Stimulated activated CD4-positive, alpha-beta T cell treated with anti-CD3 and anti-CD28 coated beads, Interleukin-1b, Interleukin-23, amount 100 ng/mL, for 24 hours (primary cell): ENCODE data around the gene PHF14.

ENCODE experiments used
- DNase-seq, 4 experiments: peaks; one replicate each; pipeline ENCODE4 v3.0.0-alpha.2; 2020; ENCODE audit warnings: low read depth in 4 of 4, low spot score in 1 of 4

The PHF14 gene

DNA sequence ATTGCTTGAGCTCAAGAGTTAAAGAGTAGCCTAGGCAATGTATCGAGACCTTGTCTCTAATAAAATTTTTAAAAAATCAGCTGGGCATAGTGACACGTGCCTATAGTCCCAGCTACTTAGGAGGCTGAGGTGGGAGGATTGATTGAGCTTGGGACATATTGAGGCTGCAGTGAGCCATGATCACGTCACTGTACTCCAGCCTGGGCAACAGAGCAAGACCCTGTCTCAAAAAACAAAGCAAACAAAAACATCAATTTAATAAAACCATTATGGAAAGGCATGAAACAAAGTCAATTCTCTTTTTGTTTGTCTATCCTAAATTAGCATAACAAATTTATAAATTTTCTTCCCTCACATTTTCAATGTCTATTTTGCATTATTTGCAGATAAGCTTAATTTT is 108.4 kb downstream of the PHF14 start:
- DNase-seq: no peak

DNA sequence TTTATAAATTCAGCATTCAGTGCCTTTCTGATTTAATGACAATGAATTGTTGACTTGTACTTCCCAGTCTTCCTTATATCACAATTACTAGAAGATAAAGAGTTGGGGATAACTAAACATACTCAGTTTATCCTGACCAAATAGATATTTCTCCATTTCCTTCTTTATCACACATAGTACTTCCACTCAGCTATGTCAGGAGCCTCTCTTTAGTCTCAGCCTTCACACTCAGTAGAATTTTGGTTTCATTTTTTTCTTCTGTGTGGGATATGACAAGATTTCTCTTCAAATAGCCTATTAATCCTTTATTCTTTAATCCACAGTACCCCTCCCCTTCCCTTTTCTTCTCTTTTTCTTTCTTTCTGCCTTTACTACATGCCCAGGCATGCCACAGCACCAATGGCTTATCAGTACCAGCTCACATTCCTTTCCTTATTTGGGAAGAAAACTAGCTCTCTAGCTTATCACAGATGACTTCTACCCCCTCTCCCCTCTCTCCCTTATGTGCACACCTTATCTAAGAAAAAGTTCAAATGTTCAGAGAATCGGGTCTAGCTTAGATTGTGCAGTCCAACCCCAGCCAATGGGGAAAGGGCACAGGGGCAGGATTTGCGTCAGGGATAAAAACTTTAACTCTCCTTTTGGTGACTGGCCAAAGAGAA is 109.0 kb downstream of the PHF14 start:
- DNase-seq: no peak

DNA sequence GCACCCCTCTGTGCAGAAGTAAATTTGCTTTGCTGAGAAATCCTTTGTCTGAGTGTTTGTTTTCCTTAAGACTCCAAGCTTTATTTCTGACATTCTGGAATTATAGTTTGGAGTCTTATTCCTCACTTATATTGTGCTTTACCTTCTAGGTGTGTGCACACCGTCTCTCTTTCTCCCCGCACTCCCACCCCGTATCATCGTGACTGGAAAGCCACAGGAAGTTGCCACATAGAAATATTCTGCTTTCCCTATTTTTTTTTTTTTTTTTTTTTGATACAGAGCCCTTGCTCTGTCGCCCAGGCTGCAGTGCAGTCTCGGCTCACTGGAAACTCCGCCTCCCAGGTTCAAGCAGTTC is 109.5 kb downstream of the PHF14 start:
- DNase-seq: no peak

DNA sequence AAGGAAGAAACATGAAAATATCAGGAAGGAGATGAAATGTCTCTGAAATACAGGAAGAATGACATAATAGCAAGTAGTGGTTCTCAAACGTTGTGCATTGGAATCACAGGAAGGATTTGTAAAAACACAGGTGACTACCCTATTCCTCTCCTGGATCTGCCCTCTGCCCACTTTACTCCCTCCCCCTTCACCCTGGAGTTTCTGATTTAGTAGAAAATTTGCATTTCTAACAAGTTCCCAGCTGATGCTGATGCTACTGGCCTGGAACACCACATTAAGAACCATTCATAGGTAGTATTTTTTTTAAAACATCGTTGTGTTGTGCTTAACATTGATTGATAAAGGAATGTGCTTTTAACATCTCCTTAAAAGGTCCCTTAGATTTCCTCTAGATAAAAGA is 130.9 kb downstream of the PHF14 start:
- no peak for DNase-seq

DNA sequence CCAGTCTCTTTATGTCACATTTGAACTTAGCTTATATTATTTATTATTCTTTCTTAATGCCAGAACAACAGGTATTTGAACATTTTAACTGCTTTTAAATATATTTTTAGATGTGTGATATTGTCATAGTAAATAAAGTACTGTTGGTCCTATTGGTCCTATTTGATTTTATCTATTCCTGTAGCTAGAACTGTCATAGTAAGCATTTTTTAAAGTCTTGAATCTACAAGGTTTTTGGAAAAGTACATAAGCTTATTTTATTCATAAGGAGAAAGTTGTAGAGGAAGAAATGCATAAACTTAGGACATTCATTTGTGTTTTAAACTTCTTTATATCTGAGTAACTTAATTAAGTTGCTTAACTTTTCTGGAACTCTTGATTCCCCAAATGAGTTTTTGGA is 136.0 kb downstream of the PHF14 start:
- DNase-seq: no peak

DNA sequence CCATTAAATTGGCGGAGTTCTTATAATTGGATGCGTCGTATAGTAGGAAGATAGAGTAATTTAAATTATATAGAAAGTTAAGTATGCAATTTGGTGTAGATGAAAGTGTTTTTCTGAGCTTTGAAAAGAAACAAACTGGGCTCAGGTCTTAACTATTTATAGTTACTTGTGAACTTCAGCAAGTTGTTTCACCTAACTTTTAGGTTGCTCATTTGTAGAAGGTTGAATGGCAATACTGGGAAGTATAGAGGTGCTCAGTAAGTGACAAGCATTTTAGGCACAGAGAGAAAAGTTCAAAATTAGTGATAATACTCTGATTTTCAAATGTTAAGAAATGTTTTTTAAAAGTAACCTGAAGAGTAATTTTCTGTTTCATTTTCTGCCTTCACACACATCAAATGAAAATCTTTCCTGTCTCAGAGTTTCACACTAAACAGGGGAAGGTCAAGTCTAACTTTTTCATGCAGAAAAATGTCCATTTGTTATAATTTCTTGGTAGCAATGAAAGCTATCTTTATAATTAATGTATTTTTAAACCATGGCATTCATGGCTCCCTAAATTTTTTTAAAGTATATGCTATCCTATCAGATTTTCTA is 146.5 kb downstream of the PHF14 start:
- no peak for DNase-seq

DNA sequence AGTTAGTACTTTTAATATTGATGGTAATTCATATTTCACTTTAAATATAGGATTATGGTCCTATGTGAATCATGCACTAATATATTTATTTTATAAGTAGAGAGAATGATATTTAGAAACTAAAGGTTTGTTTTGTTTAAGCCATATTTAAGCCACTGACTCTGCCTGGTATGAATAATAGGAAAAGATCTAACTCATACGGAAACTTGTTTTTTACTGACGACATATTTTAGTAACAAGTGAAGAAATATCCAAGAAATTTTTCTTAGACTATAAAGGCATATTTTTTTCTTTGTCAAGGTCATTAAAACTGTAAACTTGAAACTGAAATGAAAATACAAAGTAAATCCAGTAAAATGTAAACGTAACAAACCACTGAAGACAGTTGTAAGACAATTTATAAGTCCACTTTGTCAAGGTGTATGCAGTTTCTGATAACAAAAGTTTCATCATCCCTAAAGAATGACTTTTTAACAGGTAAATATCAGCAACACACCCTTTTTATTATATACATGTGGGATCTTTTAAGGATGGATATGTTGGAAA is 147.1 kb downstream of the PHF14 start:
- no peak for DNase-seq

DNA sequence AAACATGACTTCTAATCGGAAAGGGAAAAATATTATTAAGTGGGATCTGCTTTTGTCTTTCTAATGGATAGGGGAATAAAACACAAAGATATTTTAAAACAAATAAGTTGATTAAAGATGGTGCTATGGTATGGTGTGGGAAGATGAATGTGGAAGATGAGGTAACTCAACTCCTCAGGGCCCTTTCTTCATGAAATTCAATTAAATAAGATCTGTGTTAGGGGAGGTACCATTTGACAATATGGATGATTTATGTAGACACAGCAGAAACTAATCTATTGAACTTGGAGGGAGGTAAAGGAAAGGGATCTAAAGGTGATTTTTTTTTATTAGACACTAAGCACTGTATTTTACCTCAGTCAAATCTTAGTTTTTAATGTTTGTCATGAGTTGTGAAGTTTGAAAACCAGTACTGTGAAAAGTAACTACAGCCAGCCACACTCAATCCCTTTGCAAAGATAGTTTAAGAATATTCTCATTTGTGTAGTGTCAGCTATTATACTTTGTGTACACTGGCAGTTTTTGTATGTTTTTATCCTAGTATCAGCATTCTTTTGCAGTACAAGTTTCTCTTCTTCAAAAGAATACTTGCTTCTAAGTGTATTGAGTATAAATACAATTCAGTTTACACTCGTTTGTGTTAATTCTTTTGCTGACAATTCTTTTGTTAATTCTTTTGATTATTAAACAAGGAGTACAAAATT is 151.3 kb downstream of the PHF14 start:
- no peak for DNase-seq

DNA sequence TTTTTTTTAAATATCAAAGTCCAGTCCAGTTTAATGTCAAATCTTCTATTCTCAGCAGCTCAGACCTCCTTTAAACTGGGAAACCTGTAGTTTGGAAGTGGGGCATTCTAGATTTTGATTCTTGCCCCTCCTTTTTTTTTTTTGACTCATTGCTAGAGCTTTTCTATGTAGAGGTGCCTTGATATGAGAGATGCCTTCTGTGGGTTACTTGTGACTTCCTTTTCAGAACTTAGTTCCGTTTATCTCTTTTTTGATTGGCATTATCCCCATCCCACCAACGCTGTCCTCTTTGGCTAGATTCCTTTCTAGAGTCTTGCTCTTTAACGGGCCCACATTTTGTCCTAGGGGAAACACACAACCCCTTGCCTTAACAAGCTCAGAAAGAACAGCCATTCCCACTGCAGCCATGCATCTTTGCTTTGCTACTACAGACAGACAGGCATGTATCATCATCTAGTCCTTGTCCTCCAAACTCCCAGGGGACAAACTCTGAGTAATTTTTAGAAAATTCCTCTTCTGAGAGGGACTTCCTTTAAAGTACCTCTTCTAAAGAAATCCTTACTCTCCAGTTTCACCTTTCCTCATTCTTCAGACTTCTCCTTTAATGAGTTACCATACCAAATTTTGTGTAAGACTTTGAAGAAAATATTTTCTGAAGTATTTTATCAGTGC is 153.6 kb downstream of the PHF14 start:
- no peak for DNase-seq

DNA sequence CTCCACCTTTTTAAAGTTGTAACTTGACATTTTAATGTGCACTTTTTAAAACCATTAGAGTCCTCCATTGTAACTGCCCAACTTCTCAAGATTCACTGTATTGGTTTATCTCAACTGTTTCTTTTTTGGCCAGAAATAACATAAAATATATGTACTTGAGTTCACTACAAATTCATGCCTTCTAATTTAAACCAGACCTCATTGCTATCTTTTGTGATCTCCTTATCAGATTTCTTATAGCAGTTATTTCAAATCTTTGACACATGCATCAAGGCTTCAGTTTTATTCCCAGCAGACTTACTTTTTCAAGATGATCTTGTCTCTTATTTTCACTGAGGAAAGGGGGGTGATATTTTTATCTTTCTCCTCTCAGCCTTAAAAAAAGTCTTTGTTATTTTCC is 154.3 kb downstream of the PHF14 start:
- no peak for DNase-seq

DNA sequence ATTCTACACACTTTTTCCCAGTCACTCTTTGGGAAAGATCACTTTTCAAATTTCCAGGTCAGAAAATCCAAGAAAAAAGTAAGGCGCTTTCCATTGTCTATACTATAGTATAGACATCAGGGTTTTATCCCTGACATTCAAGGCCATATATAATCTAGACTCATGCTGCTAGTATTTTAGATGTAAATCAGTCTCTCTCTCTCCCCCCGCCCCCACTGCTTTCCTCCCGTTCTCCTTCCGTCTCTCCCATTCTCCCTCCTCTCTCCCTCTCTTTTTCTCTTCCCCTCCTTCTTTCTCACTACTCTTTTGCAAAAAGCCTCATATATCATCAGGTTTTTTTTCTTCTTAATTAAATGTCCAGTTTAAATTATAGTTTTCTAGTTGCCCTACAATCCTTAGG is 154.8 kb downstream of the PHF14 start:
- DNase-seq: no peak

DNA sequence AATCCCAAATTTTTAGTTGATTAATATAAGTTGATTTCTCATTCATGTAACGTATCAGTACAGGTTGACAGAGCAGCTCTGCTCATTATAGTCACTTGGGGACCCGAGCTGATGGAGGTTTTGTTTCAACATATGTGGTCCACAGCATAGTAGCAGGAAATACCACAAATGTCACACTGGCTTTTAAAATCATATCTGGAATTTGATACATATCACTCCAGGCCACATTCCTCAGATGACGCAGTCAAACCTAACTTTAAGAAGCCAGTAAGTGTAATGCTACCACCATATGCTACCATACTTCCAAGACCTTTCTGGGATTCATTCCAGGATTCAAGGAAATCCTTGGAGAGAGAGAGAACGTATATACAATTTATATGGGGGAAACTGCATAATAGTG is 156.3 kb downstream of the PHF14 start:
- no peak for DNase-seq

DNA sequence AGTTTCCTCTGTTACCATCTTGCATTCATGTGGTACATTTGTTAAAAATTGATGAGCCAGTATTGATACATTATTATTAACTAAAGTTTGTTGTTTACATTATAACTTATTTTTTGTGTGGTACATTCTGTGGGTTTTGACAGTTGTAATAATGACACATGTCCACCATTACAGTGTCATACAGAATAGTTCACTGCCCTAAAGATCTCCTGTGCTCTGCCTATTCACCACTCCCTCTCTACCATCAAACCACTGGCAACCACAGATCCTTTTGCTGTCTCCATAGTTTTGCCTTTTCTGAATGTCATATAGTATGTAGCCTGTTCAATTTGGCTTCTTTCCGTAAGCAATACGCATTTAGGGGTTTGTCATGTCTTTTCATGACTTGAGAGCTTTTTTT is 156.9 kb downstream of the PHF14 start:
- no peak for DNase-seq

DNA sequence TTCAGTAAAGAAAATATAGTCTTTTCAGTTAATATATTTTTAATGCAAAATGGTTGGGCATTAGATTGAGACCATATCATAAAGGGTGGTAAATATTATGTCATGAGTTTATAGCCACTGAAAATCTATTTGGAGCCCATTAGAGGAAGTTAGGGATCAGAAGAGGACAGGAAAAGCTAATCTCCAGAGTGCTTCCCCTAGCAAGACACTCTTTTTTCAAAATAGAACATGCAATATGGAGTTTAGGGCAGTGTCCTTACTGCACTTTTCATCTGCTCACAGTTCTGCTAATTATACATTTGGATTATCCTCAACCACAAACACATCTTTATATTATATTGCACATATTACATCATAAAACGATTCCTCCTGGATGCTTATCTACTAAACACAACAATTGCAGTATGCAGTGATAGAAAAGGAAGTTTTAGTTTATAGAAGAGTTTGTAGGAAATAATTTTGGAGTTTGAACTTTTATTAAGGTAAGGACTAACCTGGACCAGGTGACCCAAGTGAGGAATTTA is 159.8 kb downstream of the PHF14 start:
- no peak for DNase-seq

DNA sequence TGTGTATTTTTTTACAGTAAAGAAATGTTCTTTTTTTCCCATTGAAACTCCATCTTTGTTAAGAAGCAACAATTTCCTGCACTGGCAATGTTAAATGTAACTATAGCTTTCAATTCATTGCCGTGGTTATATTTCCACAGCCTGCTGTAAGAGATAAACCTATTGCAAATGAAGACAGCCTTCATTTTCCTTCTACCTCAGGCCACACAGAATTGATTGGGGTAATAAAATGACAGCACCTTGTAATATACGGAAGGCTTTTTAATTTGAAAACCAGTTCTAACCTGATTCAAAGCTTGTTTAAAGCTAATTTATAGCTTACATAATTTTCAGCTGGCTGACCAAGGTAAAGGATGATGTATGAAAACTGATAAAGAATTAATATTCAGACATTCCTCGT is 161.9 kb downstream of the PHF14 start:
- DNase-seq: no peak

DNA sequence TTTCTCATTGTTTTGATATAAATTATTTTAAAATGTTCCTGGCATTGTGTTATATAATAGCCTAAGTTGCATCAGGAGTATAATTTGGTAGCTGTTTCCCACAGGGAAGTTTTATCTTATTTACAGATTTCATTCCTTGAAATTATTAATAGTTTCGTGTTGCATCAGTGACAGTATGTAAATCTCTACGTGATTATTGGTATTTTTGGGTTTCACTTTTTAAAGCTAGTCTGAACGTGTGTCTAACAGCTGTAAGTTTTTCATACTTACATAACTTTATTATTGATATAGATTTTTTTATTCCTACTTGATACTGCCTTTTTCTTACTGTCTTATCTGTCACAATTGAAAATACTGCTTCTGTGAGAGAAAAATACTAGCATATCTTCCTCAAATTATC is 167.9 kb downstream of the PHF14 start:
- no peak for DNase-seq

DNA sequence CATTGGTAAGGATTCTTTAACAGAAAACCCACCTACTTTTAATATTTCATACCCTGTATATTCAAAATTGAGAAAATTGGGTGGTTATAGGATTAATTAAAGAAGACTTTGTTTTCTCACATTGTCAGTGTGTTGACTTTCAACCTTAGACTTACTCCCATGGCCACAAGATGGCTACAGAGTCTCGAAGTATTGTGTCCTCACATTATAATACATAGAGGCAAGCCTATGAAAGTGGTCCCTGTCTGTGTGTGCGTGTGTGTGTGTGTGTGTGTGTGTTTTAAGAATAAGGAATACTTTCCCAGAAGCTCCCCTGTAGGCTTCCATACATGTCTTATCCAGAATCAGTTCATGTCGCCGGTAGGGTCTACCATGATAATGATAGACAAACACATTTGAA is 180.0 kb downstream of the PHF14 start:
- no peak for DNase-seq

DNA sequence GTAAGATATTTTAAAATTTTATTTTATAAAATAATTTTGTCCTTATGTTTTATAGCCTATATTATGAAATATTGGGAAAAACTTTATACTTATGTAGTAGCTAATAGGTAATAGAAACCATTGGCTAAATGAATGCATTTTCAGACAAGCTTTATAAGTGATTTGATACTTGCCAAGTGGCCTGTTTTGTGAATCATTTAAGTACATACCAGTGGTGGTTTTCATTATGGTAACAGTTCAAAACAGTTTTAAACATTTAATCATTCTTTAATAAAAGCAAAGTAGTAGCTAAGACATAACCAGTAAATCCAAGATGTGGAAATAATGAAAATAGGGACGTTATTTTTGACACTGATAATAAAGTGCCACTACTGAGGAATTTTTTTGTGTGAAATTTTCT is 182.2 kb downstream of the PHF14 start:
- DNase-seq: no peak

DNA sequence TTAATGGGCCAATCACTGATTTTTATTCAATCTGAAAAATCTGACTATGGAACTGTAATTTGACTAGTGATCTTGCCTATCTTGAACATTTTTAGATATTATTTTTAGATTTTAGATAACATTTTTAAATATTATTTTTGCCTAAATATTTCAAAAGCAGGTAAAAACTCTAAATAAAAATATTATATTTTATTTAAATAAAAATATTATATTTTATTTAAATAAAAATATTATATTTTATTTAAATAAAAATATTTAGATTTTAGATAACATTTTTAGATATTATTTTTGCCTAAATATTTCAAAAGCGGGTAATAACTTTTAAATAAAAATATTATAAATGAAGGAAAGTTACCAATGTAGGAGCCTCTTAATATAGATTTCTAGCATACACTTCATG is 187.8 kb downstream of the PHF14 start:
- DNase-seq: no peak

DNA sequence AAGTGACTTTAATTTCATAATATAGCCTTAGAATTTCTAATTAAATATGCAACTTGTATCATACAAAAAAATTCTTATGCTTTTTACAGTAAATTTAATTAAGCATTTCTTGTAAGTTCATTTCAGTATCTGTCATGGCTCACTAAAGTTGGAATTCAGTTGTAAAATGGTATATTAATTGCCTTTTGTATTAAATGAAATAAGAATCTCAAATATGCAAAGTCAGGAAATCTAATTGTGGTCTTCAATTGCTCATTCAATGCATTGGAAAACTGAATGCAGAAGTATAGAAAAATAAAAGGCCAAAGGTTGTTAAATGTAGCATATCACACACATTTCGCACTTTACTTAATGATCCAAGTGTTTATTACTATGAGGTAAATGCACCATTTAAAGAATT is 189.5 kb downstream of the PHF14 start:
- DNase-seq: no peak

DNA sequence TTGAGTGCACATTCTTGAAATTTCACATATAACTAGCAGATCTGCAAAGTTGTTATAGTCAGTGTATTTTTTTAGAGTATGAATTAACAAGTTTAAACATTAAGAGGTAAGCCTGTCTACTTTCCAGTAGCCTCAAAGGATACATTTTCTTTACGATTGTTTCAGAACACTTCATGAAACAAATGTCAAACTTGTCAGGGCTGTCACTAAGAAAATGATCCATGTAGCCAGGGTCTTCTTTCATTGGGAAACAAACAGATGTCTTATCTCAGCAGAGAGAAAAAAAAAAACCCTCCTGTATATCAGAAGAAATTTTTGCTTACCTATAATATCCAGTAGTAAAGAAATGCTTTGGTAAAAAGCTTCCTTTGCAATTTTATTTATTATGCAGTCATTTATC is 192.4 kb downstream of the PHF14 start:
- DNase-seq: no peak

DNA sequence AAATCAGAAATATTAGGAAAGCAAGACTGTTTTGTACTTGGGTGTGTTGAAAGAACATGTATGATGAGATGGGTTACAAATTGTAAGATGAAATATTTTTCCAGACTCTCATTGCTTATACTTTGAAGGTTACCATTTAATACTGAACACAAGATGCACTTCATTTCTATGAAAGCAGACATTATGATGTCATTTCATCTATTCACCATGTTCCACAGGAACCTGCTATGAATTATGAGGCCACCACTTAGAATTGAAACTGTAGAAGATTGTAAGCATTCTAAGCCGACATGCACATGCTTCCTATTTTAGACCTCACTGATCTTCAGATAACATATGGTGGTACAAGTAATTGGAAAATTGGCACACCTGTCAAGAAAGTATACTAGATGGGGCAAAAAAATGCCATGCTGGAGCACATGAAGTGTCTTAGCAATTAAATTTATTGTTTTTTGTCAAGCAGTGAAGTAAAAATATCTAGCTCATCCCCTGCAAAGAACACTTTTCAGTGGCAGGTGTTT is 195.0 kb downstream of the PHF14 start:
- no peak for DNase-seq
